Right lobe of liver (tissue), 6 donors: Measurements from ENCODE around the gene ATF1. TPM values are rescaled to one million over a fixed set of nuclear protein-coding genes. Genes with fewer than 3 reads are reported as not detected.
A peak's percentile ranks its signal among the peaks of the same experiment; 100 is the strongest.

Experiments used
- ATAC-seq, 4 donors: fragments of 200-7000 bp; cut with Tn5 transposase; one replicate each; pipeline ENCODE4 v1.9.1; 2020; ENCODE audit warnings: mild to moderate bottlenecking in 4 of 4, moderate library complexity in 4 of 4
- DNase-seq, 3 donors: peaks; one replicate each; pipeline ENCODE4 v3.0.0-alpha.2; 2020
- H3K27ac ChIP-seq, 3 donors: fragments of 200-600 bp; one replicate each; pipeline ENCODE4 v1.8.0; 2022
- H3K27me3 ChIP-seq, 2 donors: fragments of 200-600 bp; one replicate each; pipeline ENCODE4 v1.8.0; 2022
- H3K36me3 ChIP-seq, 4 donors: fragments of 200-600 bp; sonication (generic) in 1 of 4; one replicate each; pipeline versions ENCODE4 v1.5.1 to v1.8.0; 2017 to 2022; ENCODE audit warnings: control low read depth in 1 of 4
- H3K4me1 ChIP-seq, 4 donors: fragments of 200-600 bp; sonication (generic) in 1 of 4; one replicate each; pipeline versions ENCODE4 v1.5.1 to v1.8.0; 2017 to 2022; ENCODE audit warnings: control low read depth in 1 of 4
- H3K4me3 ChIP-seq, 3 donors: fragments of 200-600 bp; one replicate each; pipeline ENCODE4 v1.8.0; 2022
- H3K9me3 ChIP-seq, 4 donors: fragments of 200-600 bp; sonication (generic) in 1 of 4; one replicate each; pipeline versions ENCODE4 v1.5.1 to v1.8.0; 2017 to 2022; ENCODE audit warnings: control low read depth in 1 of 4
- CTCF ChIP-seq, 4 donors: fragments of 200-600 bp in 3 of 4; fragments of 450-650 bp in 1 of 4; IDR thresholded peaks; one replicate each; pipeline versions ENCODE4 v1.5.1 to v1.8.0; 2016 to 2022; ENCODE audit warnings: antibody characterized with exemption in 4 of 4, mild to moderate bottlenecking in 2 of 4
- POLR2A ChIP-seq: fragments of 450-650 bp; IDR thresholded peaks from one replicate; pipeline ENCODE4 v1.6.1; 2017; ENCODE audit warnings: antibody characterized with exemption, mild to moderate bottlenecking
- WGBS: methylation state at CpG from one replicate; pipeline ENCODE4 v1.1.6; 2018; ENCODE audit warnings: low coverage, low lambda C conversion rate; ENCODE audit not compliant: insufficient coverage; ENCODE audit errors: missing lambda C conversion rate; 5-methylcytosine and 5-hydroxymethylcytosine counted together
- intact Hi-C, 2 donors: fragments of 100-400 bp; cut with DNase I; formaldehyde crosslinking; loops; one replicate each; pipeline versions ENCODE4 v1.11.2 to v1.14.1; 2022
- long read RNA-seq: library from polyadenylated mRNA; unstranded; transcript quantifications from one replicate; pipeline ENCODE4 v2.0.0, GENCODE V29; 2019
- total RNA-seq, 6 experiments: library from RNA; depleted of rRNA in 2 of 6; stranded (reverse); fragments of >200 nt in 2 of 6; fragmentation: NEBNext Ultra II Directional in 3 of 6; extraction: Animal tissue kit (Norgen Biotek cat#: 25700) in 3 of 6; gene quantifications; one replicate each; pipeline versions ENCODE4 v1.1.0 to v1.2.4, GENCODE V29; 2016 to 2023
- donor health status: DM: no; HTN: yes; CAD: no.
- donor health status: DM: no; HTN: no; CAD: no.
- donor health status: DM: no; HTN: no; CAD: no.
- donor health status: DM: no; HTN: yes; CAD: no.
- donor health status: DM: no; HTN: yes; CAD: no.

ATF1 gene
- total RNA-seq, result 10 to 100 TPM in 5 of 6 experiments, 1 to 10 TPM in 1; 7.3 to 19.9 (median 13.4) TPM
- long read RNA-seq, partial matches to known transcripts, result 1 of 5 reads
- long read RNA-seq, other reads (novel, unspliced or antisense), result 3 of 5 reads

GRCh38 chr12:50763639-50764285, at the start of gene ATF1:
Gene ATF1 (plus strand): TSS chr12:50764101. CDS start chr12:50780146, 16,045 bp downstream.
- Histone ChIP-seq H3K4me3 (peak within 1 kb of the TSS; percentile 88 to 98 (median 94)), H3K9me3 (no peaks in the 10 kb centered on the region), H3K27ac (peak within 1 kb of the TSS; percentile 89 to 96 (median 92)), H3K36me3 (no peaks in the 10 kb centered on the region), H3K27me3 (no peaks in the 10 kb centered on the region), H3K4me1 (peaks cover 0 to 16% (median 7%) of the 10 kb centered on the region in 4 donors)
- intact Hi-C loops, result no loop called here
- ATAC-seq (peak; percentile 84 to 92 (median 88)), DNase-seq (peak; percentile 89 to 92 (median 92))
- peak; percentile 64 for TF ChIP-seq POLR2A
- no peak for TF ChIP-seq CTCF (IDR thresholded peaks at IDR 0.05)
- WGBS, result 0% methylated on average over 18 of the region's 51 CpGs

GRCh38 chr12:50715174-50715573, 48.7 kb upstream of the ATF1 start:
- H3K36me3 ChIP-seq, result peaks cover 0 to 58% (median 20%) of the 10 kb centered on the region in 4 donors
- no peaks in the 10 kb centered on the region for H3K9me3 ChIP-seq
- H3K4me3 ChIP-seq, result no peak overlapping the region
- intact Hi-C loops, result loop anchor here in 1 of 2 donors (10.0 kb wide), 1 partner anchor 210 kb away; the partner anchor contains the start of gene DIP2B
- no peak for TF ChIP-seq CTCF (IDR thresholded peaks at IDR 0.05)
- no peak for TF ChIP-seq POLR2A
- H3K27me3 ChIP-seq, result no peaks in the 10 kb centered on the region
- ATAC-seq (peak; percentile 69 to 84 (median 74)), DNase-seq (peak in 2 of 3 donors; percentile 28 to 65)
- H3K4me1 ChIP-seq, result peaks cover 0 to 16% (median 6%) of the 10 kb centered on the region in 4 donors
- 33% methylated on average over 2 of the region's 2 CpGs for WGBS
- H3K27ac ChIP-seq, result no peak overlapping the region

- Histone ChIP-seq H3K27me3 (no peaks in the 10 kb centered on the region), H3K27ac (no peak overlapping the region), H3K36me3 (peaks cover 4 to 58% (median 29%) of the 10 kb centered on the region in 4 donors), H3K4me1 (peaks cover 0 to 20% (median 8%) of the 10 kb centered on the region in 4 donors), H3K4me3 (no peak overlapping the region), H3K9me3 (no peaks in the 10 kb centered on the region)
- intact Hi-C loops, result loop anchor here in 1 of 2 donors (10.0 kb wide), 1 partner anchor 214 kb away; the partner anchor contains the start of gene DIP2B
- no peak for ATAC-seq
- DNase-seq, result no peak
- TF ChIP-seq POLR2A (no peak), CTCF (IDR thresholded peaks at IDR 0.05) (no peak)
- WGBS, result no CpG with 5 or more reads among the region's 2 CpGs
Measured at GRCh38 chr12:50718760-50719159, 45.1 kb upstream of the ATF1 start.

- H3K4me3 ChIP-seq, result no peak overlapping the region
- DNase-seq (no peak), ATAC-seq (peak in 1 of 4 donors; percentile 35)
- intact Hi-C loops, result no loop called here
- H3K36me3 ChIP-seq, result peaks cover 0 to 54% (median 28%) of the 10 kb centered on the region in 4 donors
- no peaks in the 10 kb centered on the region for H3K9me3 ChIP-seq
- no peak overlapping the region for H3K27ac ChIP-seq
- no peak for TF ChIP-seq CTCF (IDR thresholded peaks at IDR 0.05)
- no peak for TF ChIP-seq POLR2A
- peaks cover 0 to 27% (median 5%) of the 10 kb centered on the region in 4 donors for H3K4me1 ChIP-seq
- H3K27me3 ChIP-seq, result no peaks in the 10 kb centered on the region
- WGBS, result 96% methylated on average over 3 of the region's 3 CpGs
Measured at GRCh38 chr12:50720085-50720484, 43.8 kb upstream of the ATF1 start.
